OCI-LY1 (cell line): ENCODE data around the gene UPB1.

ENCODE experiments used
- H2AFZ ChIP-seq: fragments of 200-600 bp; sonication (generic), shearing (Covaris generic); 2 replicates; pipeline ENCODE4 v1.6.0; 2014; ENCODE audit warnings: antibody characterized with exemption, mild to moderate bottlenecking, low read length
- H3F3A ChIP-seq: fragments of 200-600 bp; sonication (generic), shearing (Covaris generic); 2 replicates; pipeline ENCODE4 v1.6.0; 2014; ENCODE audit warnings: mild to moderate bottlenecking, antibody characterized with exemption, low read length, moderate library complexity; ENCODE audit not compliant: insufficient read depth
- H3K27ac ChIP-seq: fragments of 200-600 bp; sonication (generic); 2 replicates; pipeline ENCODE4 v1.5.1; 2014; ENCODE audit warnings: low read length, mixed run types, mild to moderate bottlenecking, low read depth; ENCODE audit not compliant: poor library complexity, severe bottlenecking
- H3K27me3 ChIP-seq: fragments of 200-600 bp; sonication (generic); 2 replicates; pipeline ENCODE4 v1.6.0; 2014; ENCODE audit warnings: antibody characterized with exemption, mild to moderate bottlenecking, low read length, moderate library complexity; ENCODE audit not compliant: insufficient read depth
- H3K36me3 ChIP-seq: fragments of 200-600 bp; sonication (generic); 2 replicates; pipeline ENCODE4 v1.6.1; 2014; ENCODE audit warnings: mild to moderate bottlenecking, antibody characterized with exemption, low read length, moderate library complexity, mixed read lengths; ENCODE audit not compliant: insufficient read depth
- H3K4me1 ChIP-seq: fragments of 200-600 bp; sonication (generic); 2 replicates; pipeline ENCODE4 v1.5.1; 2014; ENCODE audit warnings: mild to moderate bottlenecking, low read length, moderate library complexity; ENCODE audit not compliant: insufficient read depth, severe bottlenecking
- H3K4me2 ChIP-seq: fragments of 200-600 bp; sonication (generic), shearing (Covaris generic); 2 replicates; pipeline ENCODE4 v1.6.1; 2014; ENCODE audit warnings: low read length
- H3K4me3 ChIP-seq: fragments of 200-600 bp; sonication (generic); 2 replicates; pipeline ENCODE4 v1.5.1; 2014; ENCODE audit warnings: low read length, low read depth, mild to moderate bottlenecking, mixed read lengths; ENCODE audit not compliant: poor library complexity, severe bottlenecking
- H3K79me2 ChIP-seq: fragments of 200-600 bp; shearing (Covaris generic); 2 replicates; pipeline ENCODE4 v1.6.1; 2016; ENCODE audit warnings: mixed run types, low read length, mixed read lengths; ENCODE audit not compliant: insufficient read depth
- H3K9ac ChIP-seq: fragments of 200-600 bp; sonication (generic), shearing (Covaris generic); 2 replicates; pipeline ENCODE4 v1.6.1; 2014; ENCODE audit warnings: mild to moderate bottlenecking, low read length, mixed read lengths
- H3K9me2 ChIP-seq: fragments of 200-600 bp; sonication (generic), shearing (Covaris generic); 2 replicates; pipeline ENCODE4 v1.6.1; 2014; ENCODE audit warnings: low read depth, mild to moderate bottlenecking, low read length, mixed read lengths
- H3K9me3 ChIP-seq: fragments of 200-600 bp; shearing (Covaris generic); 2 replicates; pipeline ENCODE4 v1.6.1; 2014; ENCODE audit warnings: low read length, mixed read lengths
- H4K20me1 ChIP-seq: fragments of 200-600 bp; sonication (generic), shearing (Covaris generic); 2 replicates; pipeline ENCODE4 v1.6.0; 2016; ENCODE audit warnings: mild to moderate bottlenecking, low read length; ENCODE audit not compliant: insufficient read depth
- EZH2 ChIP-seq: fragments of 200-600 bp; sonication (generic), shearing (Covaris generic); IDR thresholded peaks from 2 replicates; pipeline ENCODE4 v1.8.0; 2017; ENCODE audit warnings: borderline replicate concordance, mixed run types, mild to moderate bottlenecking, antibody characterized with exemption, low read length, moderate library complexity, mixed read lengths
- TF ChIP-seq, protein P1 (sequence below): fragments of 200-600 bp; sonication (generic), shearing (Covaris generic); IDR thresholded peaks from 2 replicates; pipeline ENCODE4 v1.5.1; 2017; ENCODE audit warnings: mild to moderate bottlenecking, antibody characterized with exemption, low read length, moderate library complexity, mixed read lengths

UPB1 gene

DNA sequence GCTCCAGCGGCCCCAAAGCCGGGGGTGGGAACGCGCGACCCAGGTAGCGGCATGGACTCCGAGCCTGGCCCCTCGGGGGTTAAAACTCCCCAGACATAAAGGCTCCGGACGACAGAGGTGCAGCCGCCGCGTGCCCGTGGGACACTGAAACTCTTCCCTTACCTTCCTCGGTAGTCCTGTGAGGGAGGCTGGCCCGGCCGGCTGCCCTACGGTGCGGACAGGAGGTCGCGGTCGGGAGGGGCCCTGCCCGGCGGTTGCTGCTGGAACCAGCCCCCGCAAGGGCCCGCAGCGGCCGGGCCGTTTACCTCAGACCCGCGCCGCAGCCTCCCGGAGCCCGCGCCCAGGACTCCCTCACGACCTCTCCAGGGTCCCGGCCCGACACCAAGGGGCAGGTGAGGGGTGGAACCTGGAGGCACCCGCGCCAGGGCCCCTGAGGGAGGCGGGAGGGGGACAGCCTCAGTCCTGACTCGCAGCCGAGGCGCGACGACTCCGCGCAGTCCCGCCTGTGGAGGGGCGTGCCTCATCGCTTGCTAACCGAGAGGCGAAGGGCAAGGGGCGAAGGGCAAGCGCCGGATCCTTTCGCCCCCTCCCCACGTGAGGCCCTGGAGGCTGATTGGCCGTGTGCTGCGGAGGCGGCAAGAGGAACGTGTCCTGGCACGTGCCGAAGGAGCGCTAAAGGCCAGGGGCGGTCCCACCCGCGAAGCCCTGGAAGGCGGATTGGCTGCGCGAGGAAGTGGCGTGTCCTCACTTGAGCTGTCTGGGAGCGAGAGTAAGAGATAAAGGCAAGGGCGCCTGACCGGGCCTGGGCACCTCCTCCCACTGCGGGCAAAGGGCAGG, at the start of gene UPB1:
Gene UPB1, plus strand, starts transcription at position 805 of the 837 bp plus-strand sequence. CDS start 72 bp downstream, outside the sequence.
- Histone ChIP-seq H3K4me3 (no peak within 1 kb of the TSS), H3K27me3 (no peaks in the 10 kb centered on the region)

GRCh38 chr22:24445481-24446259, 49.5 kb upstream of the UPB1 start:
- H3K4me3 ChIP-seq, result no peak overlapping the region
- H3K27ac ChIP-seq, result no peak overlapping the region
- TF ChIP-seq, protein P1, sequence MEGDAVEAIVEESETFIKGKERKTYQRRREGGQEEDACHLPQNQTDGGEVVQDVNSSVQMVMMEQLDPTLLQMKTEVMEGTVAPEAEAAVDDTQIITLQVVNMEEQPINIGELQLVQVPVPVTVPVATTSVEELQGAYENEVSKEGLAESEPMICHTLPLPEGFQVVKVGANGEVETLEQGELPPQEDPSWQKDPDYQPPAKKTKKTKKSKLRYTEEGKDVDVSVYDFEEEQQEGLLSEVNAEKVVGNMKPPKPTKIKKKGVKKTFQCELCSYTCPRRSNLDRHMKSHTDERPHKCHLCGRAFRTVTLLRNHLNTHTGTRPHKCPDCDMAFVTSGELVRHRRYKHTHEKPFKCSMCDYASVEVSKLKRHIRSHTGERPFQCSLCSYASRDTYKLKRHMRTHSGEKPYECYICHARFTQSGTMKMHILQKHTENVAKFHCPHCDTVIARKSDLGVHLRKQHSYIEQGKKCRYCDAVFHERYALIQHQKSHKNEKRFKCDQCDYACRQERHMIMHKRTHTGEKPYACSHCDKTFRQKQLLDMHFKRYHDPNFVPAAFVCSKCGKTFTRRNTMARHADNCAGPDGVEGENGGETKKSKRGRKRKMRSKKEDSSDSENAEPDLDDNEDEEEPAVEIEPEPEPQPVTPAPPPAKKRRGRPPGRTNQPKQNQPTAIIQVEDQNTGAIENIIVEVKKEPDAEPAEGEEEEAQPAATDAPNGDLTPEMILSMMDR, result no peak
- no peak for TF ChIP-seq EZH2
- no peaks in the 10 kb centered on the region for H3K4me1 ChIP-seq
- H3K9me2 ChIP-seq, result no peaks in the 10 kb centered on the region
- H3K4me2 ChIP-seq, result no peak overlapping the region
- no peak overlapping the region for H3K9ac ChIP-seq
- no peaks in the 10 kb centered on the region for H4K20me1 ChIP-seq
- H2AFZ ChIP-seq, result no peak overlapping the region
- no peaks in the 10 kb centered on the region for H3F3A ChIP-seq
- H3K27me3 ChIP-seq, result no peaks in the 10 kb centered on the region
- H3K79me2 ChIP-seq, result no peaks in the 10 kb centered on the region
- H3K36me3 ChIP-seq, result peaks cover 32% of the 10 kb centered on the region; the same call in 1 of the 2 replicates
- no peaks in the 10 kb centered on the region for H3K9me3 ChIP-seq

More for the DNA sequence above, at the start of gene UPB1:
- TF ChIP-seq, protein P1, result no peak
- no peak for TF ChIP-seq EZH2
- Histone ChIP-seq H3K9me3 (no peaks in the 10 kb centered on the region), H3K4me2 (no peak within 1 kb of the TSS), H2AFZ (no peak within 1 kb of the TSS), H3K27ac (no peak within 1 kb of the TSS), H3K79me2 (no peaks in the 10 kb centered on the region), H4K20me1 (no peaks in the 10 kb centered on the region), H3K36me3 (no peaks in the 10 kb centered on the region), H3K4me1 (peaks cover 17% of the 10 kb centered on the region), H3K9me2 (no peaks in the 10 kb centered on the region), H3F3A (no peaks in the 10 kb centered on the region), H3K9ac (no peak within 1 kb of the TSS)

DNA sequence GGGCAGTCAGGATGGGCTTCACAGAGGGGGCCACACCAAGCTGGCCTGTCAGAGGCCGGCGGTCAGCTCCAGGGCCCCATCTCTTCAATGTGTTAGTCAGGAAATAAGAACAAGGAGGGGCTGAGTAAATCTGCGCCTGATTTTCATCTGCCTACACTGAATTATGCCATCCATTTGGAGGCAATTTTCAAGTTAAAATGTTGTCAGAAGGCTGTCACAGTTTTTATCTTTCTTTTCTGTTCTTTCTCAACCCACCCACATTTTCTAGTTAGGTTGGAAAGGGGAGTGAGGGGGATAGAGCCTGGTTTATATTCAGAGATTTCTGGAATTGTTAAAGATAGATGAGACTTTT, 48.9 kb upstream of the UPB1 start:
- no peak overlapping the region for H3K9ac ChIP-seq
- no peak overlapping the region for H3K4me2 ChIP-seq
- no peaks in the 10 kb centered on the region for H4K20me1 ChIP-seq
- H3K27ac ChIP-seq, result no peak overlapping the region
- H3F3A ChIP-seq, result no peaks in the 10 kb centered on the region
- peaks cover 26% of the 10 kb centered on the region; the same call in 1 of the 2 replicates for H3K36me3 ChIP-seq
- H3K9me2 ChIP-seq, result no peaks in the 10 kb centered on the region
- no peak for TF ChIP-seq EZH2
- TF ChIP-seq, protein P1, result no peak
- H3K27me3 ChIP-seq, result no peaks in the 10 kb centered on the region
- no peak overlapping the region for H3K4me3 ChIP-seq
- no peaks in the 10 kb centered on the region for H3K4me1 ChIP-seq
- no peaks in the 10 kb centered on the region for H3K79me2 ChIP-seq
- H2AFZ ChIP-seq, result no peak overlapping the region
- H3K9me3 ChIP-seq, result no peaks in the 10 kb centered on the region
